Measurements from ENCODE around the gene TMEM239.

Gene TMEM239

DNA sequence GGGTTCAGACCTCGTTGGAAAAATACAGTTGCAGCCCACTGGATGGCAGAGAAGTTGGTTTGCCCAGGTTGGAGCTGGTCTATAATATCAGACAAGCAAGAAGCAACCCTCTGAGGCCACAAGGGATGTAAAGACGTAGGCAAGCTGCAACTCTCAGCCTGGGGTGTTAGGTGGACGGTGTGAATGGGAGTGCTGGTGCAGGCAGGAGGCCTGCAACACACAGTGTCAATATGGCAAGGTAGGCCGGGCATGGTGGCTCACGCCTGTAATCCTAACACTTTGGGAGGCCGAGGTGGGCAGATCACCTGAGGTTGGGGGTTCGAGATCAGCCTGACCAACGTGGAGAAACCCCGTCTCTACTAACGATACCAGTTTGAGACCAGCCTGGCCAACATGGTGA lies 34.9 kb downstream of the TMEM239 start:
- DNase-seq: no peak

DNA sequence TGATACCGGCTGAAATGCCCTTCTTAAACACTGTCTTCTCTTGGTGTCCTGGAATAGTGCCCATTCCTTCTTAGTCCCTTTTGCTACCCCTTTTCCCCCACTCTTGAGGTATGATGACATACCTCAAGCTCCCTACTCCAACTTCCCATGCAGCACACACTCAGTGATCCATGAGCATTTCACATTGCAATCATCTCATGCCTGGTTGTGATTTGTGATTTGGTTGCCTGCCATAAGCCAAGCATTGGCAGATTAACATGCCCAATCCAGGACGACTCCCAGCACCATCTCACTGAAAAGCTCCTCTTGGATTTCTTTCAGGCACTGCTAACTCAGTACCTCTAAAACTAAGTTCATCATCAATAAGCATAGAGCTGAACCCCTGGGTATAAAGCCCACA lies 42.4 kb downstream of the TMEM239 start:
- no peak for DNase-seq

GRCh38 chr20:2859330-2860121 lies 43.4 kb downstream of the TMEM239 start:
- no peak for DNase-seq

GRCh38 chr20:2864626-2865025 lies 48.5 kb downstream of the TMEM239 start:
- DNase-seq: no peak

DNA sequence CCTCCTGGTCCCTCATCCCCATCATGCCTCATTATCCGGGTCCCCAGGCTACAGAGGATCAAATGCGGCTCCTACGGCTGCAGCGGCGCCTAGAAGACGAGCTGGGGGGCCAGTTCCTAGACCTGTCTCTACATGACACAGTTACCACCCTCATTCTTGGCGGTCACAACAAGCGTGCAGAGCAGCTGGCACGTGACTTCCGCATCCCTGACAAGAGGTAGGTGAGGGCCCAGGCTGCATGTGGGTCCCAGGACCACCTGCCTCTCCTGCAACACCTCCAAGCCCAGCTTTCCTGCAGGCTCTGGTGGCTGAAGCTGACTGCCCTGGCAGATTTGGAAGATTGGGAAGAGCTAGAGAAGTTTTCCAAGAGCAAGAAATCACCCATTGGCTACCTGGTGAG lies 48.9 kb downstream of the TMEM239 start:
- no peak for DNase-seq

- peak; percentile 81 for DNase-seq
These were observed 49.5 kb downstream of the TMEM239 start for GRCh38 chr20:2865630-2866029.

- peak; percentile 62 for DNase-seq
These were observed 50.1 kb downstream of the TMEM239 start for GRCh38 chr20:2866236-2866635.

GRCh38 chr20:2867081-2867864 lies 51.1 kb downstream of the TMEM239 start:
- DNase-seq: no peak

Data from stimulated activated CD8-positive, alpha-beta memory T cell treated with anti-CD3 and anti-CD28 coated beads, Interleukin-4, amount 100 ng/mL, for 48 hours (primary cell).